Activated gamma-delta T cell (primary cell): ENCODE measurements around the gene AMT.

Experiments used
- DNase-seq: peaks from one replicate; lab custom pipeline; 2025; lab: John Stamatoyannopoulos, UW
- total RNA-seq, 2 donors: gene quantifications; one replicate each; lab custom pipeline; 2026; lab: John Stamatoyannopoulos, UW

The AMT gene, protein sequence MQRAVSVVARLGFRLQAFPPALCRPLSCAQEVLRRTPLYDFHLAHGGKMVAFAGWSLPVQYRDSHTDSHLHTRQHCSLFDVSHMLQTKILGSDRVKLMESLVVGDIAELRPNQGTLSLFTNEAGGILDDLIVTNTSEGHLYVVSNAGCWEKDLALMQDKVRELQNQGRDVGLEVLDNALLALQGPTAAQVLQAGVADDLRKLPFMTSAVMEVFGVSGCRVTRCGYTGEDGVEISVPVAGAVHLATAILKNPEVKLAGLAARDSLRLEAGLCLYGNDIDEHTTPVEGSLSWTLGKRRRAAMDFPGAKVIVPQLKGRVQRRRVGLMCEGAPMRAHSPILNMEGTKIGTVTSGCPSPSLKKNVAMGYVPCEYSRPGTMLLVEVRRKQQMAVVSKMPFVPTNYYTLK
- 0.48 to 1.3 reads per million in 2 donors for total RNA-seq

- no peak for DNase-seq
Measured at GRCh38 chr3:49422379-49423248, at the start of gene AMT. TSS of gene AMT (minus strand) at chr3:49422473. CDS start at chr3:49422450, 23 bp downstream.

DNA sequence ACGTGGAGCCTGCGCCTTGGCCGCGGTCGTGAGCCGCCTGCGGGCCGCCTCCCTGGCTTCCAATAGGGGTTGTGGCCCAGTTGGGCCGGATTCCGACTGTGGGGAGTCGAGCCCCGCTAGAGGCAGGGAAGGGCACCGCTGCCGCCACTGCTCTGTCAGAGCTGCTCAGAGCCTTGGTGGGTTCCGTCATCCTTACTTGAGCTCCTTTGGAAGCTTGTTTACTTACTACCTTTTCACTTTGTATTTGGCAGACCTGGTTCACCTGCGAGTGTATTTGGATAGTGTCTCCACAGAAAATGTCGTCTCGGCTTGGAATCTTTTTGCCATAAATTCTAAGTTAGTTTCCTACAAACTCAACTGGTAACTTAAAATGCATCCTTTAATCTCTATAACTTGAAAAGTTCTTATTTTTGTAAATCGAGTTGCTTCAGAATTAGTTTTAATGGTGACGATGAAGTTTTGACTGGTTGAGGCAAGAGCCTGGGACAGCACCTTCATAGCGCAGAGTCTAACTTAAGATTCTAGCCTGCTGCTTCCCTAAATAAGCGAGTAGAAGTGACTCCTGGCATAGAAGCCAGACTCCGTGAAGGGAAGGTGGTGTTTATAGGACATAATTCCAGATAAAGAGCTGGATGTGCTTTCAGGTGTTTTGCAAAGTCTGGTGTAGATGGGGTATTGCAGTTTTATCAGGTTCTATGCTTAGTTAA is 48.6 kb upstream of the AMT start:
- DNase-seq = no peak

- DNase-seq = peak; percentile 96
Measured at GRCh38 chr3:49469936-49470713, 47.9 kb upstream of the AMT start, which contains the start of gene DAG1. TSS of gene DAG1 (plus strand) at chr3:49470267. CDS start at chr3:49510535, 40,268 bp downstream.

- no peak for DNase-seq
Measured at GRCh38 chr3:49469037-49469935, 47.0 kb upstream of the AMT start.

- no peak for DNase-seq
Measured at GRCh38 chr3:49466085-49466484, 43.8 kb upstream of the AMT start.

- DNase-seq = no peak
Measured at GRCh38 chr3:49465270-49466034, 43.2 kb upstream of the AMT start.

- DNase-seq = no peak
Measured at GRCh38 chr3:49462222-49462621, 39.9 kb upstream of the AMT start.

- DNase-seq = no peak
Measured at GRCh38 chr3:49461443-49462171, 39.3 kb upstream of the AMT start.

- no peak for DNase-seq
Measured at GRCh38 chr3:49460956-49461355, 38.7 kb upstream of the AMT start.

DNA sequence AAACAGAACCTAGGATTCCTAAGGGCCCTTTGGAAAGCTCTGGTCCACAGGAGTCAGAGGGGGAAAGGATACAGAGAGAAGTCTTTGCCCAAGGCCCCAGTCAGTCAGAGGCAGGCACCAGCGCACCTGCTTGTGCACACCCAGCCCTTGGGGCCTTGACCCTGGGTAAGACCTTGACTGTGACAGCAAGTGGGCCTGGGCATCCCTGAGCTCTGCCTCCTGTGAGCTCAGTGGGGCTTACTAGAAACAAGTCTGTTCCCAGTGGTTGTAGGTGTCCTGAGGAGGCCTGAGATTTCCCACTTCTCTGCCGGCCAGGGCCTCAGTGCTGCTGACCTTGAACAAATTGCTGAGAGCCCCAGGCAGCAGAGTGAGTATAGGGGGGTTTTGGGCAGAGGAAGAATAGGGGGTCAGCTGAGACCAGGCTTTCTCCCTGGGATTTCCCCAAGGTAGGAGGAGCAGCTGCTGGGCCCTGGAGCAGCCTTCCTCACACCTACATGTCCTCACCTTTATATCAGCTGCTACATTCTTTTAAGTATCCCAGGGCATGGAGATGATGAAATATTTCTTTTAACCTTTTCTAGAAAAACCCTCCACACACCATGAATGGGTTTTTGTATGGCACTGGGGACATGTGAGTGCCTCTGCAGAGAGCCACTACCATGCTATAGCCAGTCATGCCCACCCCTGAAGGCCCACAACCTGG is 38.1 kb upstream of the AMT start:
- DNase-seq = no peak

GRCh38 chr3:49456466-49456865 is 34.2 kb upstream of the AMT start:
- no peak for DNase-seq

DNA sequence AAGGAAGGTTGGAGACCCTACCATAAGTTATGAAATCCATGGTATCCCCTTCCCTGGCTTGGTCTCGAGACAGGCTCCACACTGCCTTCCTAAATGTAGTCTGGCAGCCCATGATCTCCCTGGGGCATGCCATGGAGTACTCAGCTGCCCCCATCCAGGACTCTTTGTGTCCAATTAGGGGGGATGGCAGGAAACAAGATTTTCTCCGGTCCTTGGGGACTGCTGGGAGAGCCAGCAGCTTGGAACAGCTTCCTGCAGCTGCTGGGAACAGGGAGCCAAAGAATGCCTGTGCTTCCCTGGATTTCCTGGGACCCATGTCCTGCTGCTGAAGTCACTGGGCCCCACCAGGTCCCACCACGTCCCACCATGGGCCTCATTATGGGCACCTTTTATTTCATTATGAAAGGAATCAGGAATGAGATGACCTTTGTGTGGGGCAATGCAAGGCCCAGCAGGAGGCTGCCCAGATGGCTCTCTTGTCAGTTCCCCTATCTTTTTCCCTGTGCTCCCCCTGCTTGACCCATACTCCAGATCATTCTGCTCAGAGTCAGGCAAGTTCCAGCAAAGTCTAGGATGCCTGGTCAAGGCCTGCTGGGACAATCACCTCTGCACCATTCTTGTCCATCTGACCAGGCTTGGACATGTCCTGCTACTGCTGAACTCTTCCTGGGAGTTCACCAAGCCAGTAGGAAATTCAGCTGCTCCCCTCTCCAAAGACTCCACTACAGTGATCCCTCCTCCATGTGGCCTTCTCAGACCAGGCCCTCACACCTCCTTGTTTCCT is 32.8 kb upstream of the AMT start:
- no peak for DNase-seq

- DNase-seq = no peak
Measured at GRCh38 chr3:49454458-49454857, 32.2 kb upstream of the AMT start.

GRCh38 chr3:49453621-49454020 is 31.3 kb upstream of the AMT start:
- no peak for DNase-seq

DNA sequence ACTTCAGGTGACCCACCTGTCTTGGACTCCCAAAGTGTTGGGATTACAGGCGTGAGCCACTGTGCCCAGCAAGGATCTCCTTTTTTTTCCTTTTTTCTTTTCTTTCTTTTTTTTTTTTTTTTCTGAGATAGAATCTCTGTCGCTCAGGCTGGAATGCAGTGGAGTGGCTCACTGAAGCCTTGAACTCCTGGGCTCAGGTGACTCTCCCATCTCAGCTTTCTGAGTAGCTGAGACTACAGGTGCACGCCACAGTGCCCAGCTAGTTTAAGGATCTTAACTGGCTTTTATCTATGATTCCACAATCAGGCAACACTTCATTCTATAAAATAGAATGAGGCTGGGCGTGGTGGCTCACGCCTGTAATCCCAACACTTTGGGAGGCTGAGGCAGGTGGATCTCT is 23.1 kb upstream of the AMT start:
- DNase-seq = no peak

DNA sequence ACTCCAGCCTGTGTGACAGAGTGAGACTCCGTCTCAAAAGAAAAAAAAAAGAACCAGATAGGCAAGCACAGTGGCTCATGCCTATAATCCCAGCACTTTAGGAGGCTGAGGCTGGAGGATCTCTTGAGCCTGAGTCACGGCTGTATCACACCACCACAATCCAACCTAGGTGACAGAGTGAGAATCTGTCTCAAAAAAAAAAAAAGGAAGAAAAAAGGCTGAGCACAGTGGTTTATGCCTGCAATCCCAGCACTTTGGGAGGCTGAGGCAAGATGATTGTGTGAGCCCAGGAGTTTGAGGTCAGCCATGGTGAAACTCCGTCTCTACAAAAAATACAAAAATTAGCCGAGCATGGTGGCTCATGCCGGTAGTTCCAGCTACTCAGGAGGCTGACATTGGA is 12.5 kb upstream of the AMT start:
- DNase-seq = no peak

DNA sequence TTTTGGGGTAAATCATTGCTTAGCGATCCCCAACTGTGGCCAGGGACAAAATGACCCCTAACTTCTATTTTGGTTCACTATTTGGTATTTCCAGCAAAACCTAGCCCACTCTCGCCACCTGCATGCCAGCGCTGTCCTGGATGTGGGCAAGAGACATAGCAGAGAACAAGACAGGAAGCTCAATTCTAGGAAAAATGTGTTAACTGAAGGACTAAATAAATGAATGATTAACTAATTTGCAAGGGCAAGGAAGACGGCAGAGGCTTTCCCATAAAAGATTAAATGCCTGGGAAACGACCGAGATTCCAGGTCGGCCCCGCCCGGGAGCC is 6.4 kb upstream of the AMT start:
- no peak for DNase-seq

- no peak for DNase-seq
Measured at GRCh38 chr3:49427586-49427985, 5.3 kb upstream of the AMT start.
